Activated naive CD8-positive, alpha-beta T cell treated with anti-CD3 and anti-CD28 coated beads, Interleukin-2, amount 50 U/mL, for 24 hours (primary cell): Measurements from ENCODE around the gene MVD.
"Not testable (repeated sequence)": the region's sequence is repeated elsewhere in the genome, so short reads cannot be mapped to it uniquely, and the experiment has no call there.

Experiments
- ATAC-seq: fragments of 150-1000 bp; cut with Tn5 transposase; one replicate; pipeline ENCODE4 v1.10.0; 2021
- DNase-seq: peaks from one replicate; pipeline ENCODE4 v3.0.0; 2021
- H3K27ac Mint-ChIP-seq: one replicate; pipeline ENCODE4 v1.8.0; 2021; ENCODE audit warnings: mild to moderate bottlenecking, mixed read lengths
- H3K27me3 Mint-ChIP-seq: one replicate; pipeline ENCODE4 v1.8.0; 2021; ENCODE audit warnings: mixed read lengths
- H3K36me3 Mint-ChIP-seq: one replicate; pipeline ENCODE4 v1.8.0; 2021; ENCODE audit warnings: low read depth, mixed read lengths
- H3K4me1 Mint-ChIP-seq: one replicate; pipeline ENCODE4 v1.8.0; 2021; ENCODE audit warnings: mixed read lengths
- H3K4me3 Mint-ChIP-seq: one replicate; pipeline ENCODE4 v1.8.0; 2021; ENCODE audit warnings: mild to moderate bottlenecking, moderate library complexity, mixed read lengths
- H3K9me3 Mint-ChIP-seq: one replicate; pipeline ENCODE4 v1.8.0; 2021; ENCODE audit warnings: mixed read lengths

The MVD gene

DNA sequence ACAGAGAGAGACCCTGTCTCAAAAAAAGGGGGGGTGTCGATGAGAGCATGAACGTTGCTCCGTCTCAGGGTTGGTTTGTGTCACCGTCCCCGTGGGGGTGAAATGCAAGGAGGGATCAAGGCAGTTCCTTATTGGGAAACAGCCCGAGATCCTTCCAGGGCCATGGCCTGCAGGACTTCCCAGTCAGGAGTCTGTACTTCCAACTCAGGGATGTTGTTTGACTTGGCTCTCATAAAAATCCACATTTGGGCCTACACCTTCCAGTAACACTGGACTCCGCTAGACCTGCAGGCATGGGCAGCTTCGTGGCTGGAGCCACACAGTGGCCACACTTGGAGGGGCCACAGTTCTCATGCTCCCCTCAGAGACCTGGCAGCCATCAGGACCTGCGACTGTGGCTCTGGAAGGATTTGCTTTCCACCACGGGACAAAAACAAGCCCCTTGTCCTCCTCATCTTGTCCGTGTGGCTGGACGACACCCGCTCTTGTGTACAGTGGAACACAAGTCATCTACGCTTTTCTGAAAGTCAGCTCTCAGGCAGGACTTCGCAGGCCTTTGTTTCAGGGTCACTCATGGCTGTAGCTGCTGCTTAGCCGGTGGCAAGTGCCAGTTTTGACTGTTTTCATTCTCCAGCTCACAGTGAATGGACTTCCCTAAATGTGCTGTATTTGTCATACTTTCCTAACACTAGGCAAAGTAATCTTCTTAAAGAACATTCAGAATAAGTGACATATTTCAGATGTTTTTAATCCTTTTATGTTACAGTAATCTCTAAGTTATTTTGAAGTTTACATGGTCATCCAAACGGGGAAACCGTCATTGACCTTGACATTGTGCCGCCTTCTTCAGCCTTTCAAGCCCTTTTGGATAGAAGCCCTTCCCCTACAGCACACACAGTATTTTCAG lies 48.7 kb downstream of the MVD start:
- DNase-seq: no peak
- Mint-ChIP-seq H3K4me3 (no peak overlapping the region), H3K4me1 (peaks cover 7% of the 10 kb centered on the region), H3K27ac (no peak overlapping the region), H3K27me3 (no peaks in the 10 kb centered on the region), H3K36me3 (peaks cover 22% of the 10 kb centered on the region), H3K9me3 (no peaks in the 10 kb centered on the region)
- ATAC-seq: no peak

DNA sequence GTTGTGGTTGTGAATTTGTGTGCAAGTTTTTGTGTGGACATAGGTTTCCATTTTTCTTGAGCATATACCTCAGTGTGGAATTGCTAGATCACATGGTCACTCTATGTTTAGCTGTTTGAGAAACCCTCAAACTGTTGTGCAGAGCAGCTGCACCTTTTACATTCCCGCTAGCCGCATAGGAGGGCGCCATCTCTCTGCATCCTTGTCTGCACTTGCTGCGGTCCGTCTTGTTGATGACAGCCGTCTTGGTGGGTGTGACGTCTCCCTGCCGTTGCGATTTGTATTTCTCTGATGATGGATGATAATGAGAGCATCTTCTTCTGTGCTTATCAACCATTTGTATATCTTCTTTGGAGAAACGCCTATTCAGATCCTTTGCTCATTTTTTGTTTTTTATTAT lies 49.6 kb downstream of the MVD start:
- peaks cover 22% of the 10 kb centered on the region for H3K36me3 Mint-ChIP-seq
- H3K27me3 Mint-ChIP-seq: no peaks in the 10 kb centered on the region
- no peak for DNase-seq
- H3K27ac Mint-ChIP-seq: peak overlapping the region; percentile 3
- no peak for ATAC-seq
- H3K9me3 Mint-ChIP-seq: no peaks in the 10 kb centered on the region
- H3K4me3 Mint-ChIP-seq: no peak overlapping the region
- H3K4me1 Mint-ChIP-seq: no peaks in the 10 kb centered on the region

DNA sequence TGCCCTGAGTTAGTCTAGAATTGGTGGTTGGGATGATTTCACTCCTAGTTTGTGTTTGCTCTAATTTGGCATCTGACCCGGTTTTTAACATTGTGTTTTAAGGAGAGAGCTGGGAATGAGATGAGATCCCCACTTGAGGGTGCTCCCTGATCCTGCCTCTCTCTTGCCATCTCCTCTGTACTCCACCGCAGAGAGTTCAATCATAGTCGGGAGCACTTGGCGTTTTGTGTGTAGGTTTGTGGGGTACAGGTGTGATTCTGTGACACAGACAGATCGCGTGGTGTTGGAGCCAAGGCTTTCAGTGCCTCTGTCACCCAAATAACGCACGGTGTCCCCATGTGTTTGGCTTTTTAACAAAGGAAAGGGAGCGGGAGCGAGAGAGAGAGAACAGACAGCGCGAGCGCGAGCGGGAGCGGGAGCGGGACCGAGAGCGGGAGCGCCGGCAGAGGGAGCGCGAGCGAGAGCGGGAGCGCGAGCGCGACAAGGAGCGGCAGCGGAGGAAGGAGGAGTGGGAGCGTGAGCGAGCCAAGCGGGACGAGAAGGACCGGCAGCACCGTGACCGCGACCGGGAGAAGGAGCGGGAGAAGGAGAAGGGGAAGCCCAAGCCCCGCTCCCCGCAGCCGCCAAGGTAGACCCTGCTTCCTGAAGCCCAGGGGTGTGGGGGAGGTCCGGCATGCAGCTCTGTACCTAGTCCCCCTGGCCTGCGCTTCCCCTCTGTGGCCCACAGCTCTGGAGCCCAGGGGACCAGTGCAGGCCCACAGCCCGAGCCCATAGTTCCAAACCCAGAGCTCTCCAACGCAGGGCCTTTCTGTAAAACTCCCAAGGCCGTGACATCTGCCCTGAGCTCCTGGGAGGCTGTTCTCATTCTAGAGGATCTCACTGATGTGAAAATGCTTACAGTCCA lies 51.7 kb downstream of the MVD start:
- DNase-seq (no peak), ATAC-seq (no peak)
- Mint-ChIP-seq H3K27me3 (no peaks in the 10 kb centered on the region), H3K36me3 (peaks cover 31% of the 10 kb centered on the region), H3K4me3 (no peak overlapping the region), H3K9me3 (no peaks in the 10 kb centered on the region), H3K27ac (no peak overlapping the region), H3K4me1 (no peaks in the 10 kb centered on the region)

DNA sequence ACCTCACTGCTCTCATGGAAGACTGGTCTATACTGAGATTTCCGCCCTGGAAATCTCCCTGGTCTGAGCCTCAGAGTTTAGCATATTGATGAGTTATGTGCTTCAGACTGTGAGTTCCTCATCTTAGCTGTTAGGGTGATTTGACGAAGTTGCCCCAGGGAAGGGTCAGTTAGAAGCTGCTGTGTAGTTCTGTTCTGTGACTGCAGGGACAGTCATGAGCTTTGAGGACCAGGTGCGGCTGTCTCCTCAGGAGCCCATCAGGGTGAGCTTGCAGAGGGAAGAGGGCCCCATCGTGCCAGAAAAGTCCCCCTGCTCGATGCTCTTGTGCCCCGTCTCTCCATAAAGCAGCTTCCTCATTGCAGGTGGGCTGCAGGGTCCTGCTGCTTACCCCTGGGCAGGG lies 52.8 kb downstream of the MVD start:
- Mint-ChIP-seq H3K36me3 (peaks cover 31% of the 10 kb centered on the region), H3K4me3 (no peak overlapping the region), H3K9me3 (no peaks in the 10 kb centered on the region), H3K27me3 (no peaks in the 10 kb centered on the region), H3K27ac (no peak overlapping the region), H3K4me1 (no peaks in the 10 kb centered on the region)
- no peak for DNase-seq
- no peak for ATAC-seq

GRCh38 chr16:88609426-88609825 lies 53.5 kb downstream of the MVD start:
- not testable (repeated sequence) for H3K9me3 Mint-ChIP-seq, H3K27ac Mint-ChIP-seq, H3K27me3 Mint-ChIP-seq, ATAC-seq, H3K4me3 Mint-ChIP-seq, DNase-seq, H3K4me1 Mint-ChIP-seq
- H3K36me3 Mint-ChIP-seq: peaks cover 31% of the 10 kb centered on the region

- no peak overlapping the region for H3K27ac Mint-ChIP-seq
- H3K4me3 Mint-ChIP-seq: no peak overlapping the region
- H3K9me3 Mint-ChIP-seq: no peaks in the 10 kb centered on the region
- DNase-seq (no peak), ATAC-seq (no peak)
- no peaks in the 10 kb centered on the region for H3K27me3 Mint-ChIP-seq
- H3K4me1 Mint-ChIP-seq: no peaks in the 10 kb centered on the region
- peaks cover 27% of the 10 kb centered on the region for H3K36me3 Mint-ChIP-seq
Observed at GRCh38 chr16:88608076-88608475, 54.8 kb downstream of the MVD start.

DNA sequence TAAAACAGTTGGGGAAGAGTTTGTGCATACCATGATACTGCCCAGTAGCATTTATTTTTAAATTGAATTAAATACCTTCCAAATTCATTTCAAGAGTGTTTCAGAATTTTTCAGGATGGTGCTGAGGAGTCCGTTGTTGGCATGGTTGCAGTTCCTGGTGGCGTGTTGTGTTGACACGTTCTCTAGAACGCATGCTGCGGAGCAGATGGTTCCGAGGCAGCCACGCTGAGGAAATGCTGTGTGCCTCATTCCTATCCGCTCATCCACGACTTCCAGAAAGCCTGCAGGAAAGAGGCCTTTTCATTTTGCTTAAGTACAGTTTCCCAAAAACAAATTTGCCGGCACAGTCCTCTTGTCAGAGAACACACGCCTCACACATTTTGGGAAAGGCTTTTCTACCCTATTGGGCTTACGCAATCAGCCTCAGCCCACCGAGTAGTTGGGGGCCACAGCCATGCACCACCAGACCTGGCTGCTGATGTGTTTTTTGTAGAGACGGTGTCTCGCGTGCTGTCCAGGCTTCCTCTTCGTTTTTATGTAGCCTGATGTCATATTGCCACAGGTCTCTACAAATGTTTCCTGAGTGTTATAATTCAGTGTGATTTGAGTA lies 56.6 kb downstream of the MVD start:
- DNase-seq (no peak), ATAC-seq (no peak)
- Mint-ChIP-seq H3K4me3 (no peak overlapping the region), H3K27ac (no peak overlapping the region), H3K27me3 (no peaks in the 10 kb centered on the region), H3K36me3 (peaks cover 30% of the 10 kb centered on the region), H3K9me3 (no peaks in the 10 kb centered on the region), H3K4me1 (no peaks in the 10 kb centered on the region)

DNA sequence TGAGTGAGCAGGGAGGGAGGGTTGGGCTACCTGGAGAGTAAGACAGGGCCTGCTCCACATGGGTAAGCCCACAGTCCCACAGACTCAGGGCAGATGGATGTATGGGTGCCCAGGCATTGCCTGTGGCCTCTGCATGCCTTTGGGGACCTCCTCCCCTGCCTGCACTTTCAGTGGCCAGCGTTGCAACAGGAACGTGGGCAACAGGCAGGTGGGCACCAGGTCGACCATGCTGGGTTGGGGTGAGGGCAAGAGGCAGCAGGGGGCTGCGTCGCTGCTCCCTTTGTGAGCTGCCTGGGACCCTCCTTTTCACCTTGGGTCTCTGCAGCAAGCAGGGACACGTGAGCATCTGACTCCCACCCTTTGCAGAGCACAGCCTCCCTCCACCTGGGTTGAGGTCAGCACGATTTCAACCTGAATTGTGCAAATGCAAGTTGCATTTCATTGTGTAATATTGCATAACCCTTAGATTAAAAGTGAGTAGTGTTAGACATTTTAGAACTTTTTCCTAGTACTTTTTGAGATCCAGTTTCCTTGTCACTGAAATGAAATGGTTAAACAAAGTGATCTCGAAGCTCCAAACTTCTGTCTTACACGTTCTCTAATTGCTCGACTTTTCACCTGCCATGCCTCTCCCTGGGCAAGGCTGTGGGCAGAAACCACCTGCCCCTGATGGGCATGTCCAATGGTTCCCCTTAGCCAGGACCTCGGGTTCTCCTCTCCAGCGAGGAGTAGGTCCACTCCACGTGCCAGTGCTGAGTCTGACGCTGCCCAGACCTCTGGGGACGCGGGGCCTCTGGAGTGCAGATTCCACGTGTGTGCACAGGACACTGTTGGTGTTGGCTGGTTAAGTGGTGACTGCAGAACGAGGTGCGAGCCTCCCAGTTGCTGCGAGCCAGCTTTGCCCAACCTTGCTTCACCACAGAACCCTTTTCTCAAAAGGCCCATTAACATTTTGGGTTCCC lies 57.4 kb downstream of the MVD start:
- Mint-ChIP-seq H3K36me3 (peaks cover 31% of the 10 kb centered on the region), H3K9me3 (no peaks in the 10 kb centered on the region), H3K4me1 (no peaks in the 10 kb centered on the region), H3K27me3 (no peaks in the 10 kb centered on the region), H3K4me3 (no peak overlapping the region), H3K27ac (no peak overlapping the region)
- ATAC-seq (no peak), DNase-seq (no peak)

DNA sequence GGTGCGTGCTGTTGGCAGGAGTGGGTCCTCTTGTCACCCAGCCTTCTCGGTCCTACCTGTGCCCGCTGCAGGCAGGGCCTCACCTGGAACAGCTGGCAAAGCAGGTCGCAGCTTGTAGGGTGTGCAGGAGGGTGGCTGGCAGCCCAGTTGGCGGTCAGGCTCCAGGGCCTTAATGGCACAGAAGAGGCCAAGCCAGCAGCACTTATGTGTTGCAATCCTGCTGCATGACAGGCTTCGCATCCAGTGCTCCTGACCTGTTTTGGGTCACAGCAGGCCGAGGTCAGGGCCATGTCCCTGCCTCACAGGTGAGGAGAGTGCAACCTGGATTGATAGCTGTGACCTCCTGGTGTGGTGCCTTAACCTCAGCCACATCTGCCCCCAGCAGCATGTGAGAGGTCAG lies 60.8 kb downstream of the MVD start:
- H3K4me1 Mint-ChIP-seq: peaks cover 5% of the 10 kb centered on the region
- DNase-seq: no peak
- no peaks in the 10 kb centered on the region for H3K9me3 Mint-ChIP-seq
- H3K27me3 Mint-ChIP-seq: no peaks in the 10 kb centered on the region
- H3K36me3 Mint-ChIP-seq: peaks cover 28% of the 10 kb centered on the region
- no peak for ATAC-seq
- H3K27ac Mint-ChIP-seq: no peak overlapping the region
- H3K4me3 Mint-ChIP-seq: no peak overlapping the region
